Activated effector memory CD4-positive, alpha-beta T cell treated with anti-CD3 and anti-CD28 coated beads, Interleukin-2, amount 50 U/mL, for 16 hours (primary cell): ENCODE data around the gene SPATC1L.
"Not testable (repeated sequence)": the region's sequence is repeated elsewhere in the genome, so short reads cannot be mapped to it uniquely, and the experiment has no call there.

Source experiments
- DNase-seq: peaks from one replicate; pipeline ENCODE4 v3.0.0-alpha.2; 2020

The SPATC1L gene

DNA sequence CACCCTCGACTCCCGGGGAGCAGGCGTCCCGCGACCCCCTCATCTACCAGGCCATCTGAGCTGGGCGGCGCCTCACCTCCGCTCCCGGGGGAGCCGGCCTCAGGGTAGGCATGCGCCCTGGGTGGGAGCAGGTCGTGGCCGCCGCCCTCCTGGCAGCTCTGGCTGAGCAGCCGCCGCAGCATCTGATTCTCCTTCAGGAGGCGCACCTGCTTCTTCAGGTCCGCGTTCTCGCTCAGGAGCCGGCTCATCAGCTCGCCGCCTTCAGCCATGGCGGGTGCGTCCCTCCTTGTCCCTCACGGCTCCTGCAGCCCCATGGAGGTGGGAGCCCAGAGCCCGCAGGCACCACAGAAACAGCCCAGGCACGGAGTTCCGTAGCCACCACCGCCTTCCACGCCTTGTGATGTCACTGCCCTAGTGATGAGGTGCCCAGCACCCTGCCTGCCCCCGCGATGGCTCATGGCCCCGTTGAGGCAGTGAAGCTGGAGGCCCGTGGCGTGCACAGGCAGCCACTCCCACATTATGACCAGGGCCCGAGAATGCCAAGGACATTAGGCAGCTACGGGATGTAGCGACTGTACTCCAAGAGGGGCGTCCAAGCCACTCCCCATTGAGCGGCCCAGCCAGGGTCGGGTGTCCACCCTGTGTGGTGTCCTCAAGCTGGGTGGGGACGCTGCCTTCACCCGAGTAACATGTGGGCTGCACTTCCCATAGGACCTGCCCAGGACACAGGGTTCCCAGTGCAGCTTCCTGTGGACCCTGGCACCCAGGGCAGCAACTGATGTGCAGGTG is 1.5 kb downstream of the SPATC1L start:
- DNase-seq = peak; percentile 63

DNA sequence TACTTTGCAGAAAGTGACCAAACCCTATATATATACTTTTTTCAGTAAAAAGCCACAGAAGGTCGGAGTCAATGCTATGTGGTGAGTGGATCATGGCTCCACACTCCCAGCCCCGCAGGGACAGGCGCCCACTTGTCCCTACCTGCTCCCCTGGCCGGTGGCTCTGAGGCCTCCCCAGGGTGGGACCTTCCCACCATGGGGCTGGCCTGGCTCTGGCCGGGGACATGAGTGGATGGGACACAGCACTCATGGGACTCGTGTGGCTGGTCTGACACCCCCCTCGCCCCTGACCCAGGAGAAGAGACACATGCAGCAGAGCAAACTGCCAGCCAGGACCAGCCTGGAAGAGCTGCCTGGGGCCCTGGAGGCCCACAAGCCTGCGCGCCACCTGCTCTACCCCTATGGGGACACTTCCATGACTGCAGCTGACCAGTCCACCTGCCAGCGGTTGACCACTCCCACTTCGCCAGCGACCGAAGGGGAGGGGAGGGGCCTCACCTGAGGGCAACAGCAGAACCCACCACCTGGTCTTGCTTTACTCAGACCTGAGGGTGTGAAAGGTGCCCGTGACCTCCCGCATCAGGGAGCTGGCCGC is 2.2 kb downstream of the SPATC1L start:
- no peak for DNase-seq

DNA sequence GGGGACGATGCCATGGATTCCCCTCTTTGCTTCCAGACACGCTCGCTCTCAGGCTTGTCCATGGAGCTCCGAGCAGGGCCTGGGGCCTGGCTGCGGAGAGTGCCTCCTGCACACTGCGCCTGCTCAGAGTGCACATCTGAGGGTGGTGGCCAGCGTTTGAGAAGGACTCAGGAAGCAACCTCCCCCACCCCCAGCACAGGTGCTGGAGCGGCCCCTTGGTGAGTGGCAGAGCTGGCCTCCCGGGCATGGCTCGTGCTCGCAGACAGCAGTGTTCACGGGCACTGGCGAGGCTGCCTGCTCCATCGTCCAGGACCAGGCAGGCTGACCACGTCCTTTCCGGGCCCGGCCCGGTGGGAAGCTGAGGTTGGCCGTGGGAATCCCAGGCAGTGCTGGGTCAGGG is 2.8 kb downstream of the SPATC1L start:
- peak; percentile 60 for DNase-seq

DNA sequence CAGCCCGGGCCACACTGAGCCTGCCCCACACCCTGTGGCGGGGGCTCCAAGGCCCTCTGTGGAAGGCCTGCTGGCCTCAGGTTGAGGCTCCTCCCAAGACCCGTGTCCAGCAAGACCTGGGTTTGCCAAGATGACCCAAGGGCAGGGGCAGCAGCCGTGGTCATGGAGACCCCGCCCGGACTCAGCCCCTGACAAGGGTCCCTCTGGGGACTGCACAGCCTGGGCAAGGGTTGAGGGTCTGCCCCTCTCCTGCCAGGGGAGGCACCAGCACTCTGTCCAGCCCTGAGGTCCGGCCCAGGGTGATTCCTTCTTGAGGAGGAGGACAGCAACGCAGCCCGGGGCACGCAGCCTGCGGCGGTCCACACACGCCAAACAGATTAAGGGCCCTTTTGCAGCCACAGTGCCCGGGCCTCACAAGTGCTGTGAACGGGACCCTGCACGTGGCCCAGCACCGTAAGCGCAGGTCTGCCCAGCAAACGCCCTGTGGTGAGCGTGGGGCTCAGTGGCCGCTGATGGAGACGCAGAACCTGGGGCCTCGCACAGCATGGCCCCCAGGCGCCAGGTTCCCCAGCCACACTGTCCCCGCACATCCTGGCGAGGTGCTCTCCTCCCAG is 3.4 kb downstream of the SPATC1L start:
- peak; percentile 61 for DNase-seq

DNA sequence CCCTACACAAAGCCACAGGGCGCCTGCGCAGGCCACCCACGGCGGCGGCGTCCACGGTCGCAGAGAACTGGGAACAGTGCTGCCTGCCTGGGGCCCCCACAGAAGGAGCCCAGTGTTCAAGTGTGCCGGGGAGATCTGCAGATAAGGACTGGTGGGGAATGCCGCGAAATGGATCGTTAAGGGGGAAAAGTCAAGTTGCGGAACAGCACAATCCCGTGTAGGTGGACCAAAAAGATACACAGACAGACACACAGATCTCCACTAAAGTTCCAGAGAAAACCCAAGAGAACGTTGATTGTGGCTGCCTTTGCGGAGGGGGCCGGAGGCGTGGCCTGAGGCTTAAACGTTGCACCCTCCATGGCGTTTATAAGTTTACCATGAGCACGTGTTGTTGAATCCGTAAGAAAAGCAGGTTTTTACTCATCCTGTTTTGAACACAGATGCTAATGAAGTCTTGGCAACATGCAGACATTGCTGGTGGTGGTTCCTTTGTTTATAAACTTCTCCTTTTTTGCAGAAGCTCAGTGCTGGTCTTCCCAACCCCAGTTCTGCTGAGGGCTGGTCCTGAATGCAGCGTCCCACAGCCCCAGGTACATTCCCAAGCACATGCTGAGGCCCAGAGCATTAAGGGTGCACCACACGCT is 4.1 kb downstream of the SPATC1L start:
- no peak for DNase-seq

DNA sequence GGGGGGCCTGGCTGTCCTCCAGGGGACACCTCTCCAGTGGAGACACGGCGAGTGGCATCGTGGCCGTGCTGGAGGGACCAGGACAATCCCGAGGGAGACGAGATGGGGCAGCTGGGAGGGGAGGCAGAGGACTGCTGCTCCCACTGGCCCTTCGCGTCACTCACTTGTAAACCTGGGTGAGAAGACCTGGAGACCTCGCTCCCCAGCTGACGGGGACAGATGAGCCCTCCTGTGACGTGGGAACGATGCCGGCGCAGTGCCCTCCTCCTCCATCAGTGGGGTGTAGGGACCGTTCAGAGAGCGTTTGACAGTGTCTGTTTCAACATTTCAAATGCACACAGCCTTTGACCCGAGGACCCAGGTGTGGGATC is 4.6 kb downstream of the SPATC1L start:
- no peak for DNase-seq

DNA sequence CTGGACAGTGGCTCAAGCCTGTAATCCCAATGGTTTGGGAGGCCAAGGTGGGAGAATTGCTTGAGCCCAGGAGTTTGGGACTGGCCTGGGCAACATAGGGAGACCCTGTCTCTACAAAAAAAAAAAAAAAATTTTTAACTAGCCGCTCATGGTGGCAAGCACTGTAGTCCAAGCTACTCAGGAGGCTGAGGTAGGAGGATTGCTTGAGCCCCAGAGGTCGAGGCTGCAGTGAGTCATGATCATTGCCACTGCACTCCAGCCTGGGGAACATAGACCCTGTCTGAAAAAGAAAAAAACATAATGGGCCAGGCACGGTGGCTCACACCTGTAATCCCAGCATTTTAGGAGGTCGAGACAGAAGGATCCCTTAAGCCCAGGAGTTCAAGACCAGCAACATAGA is 5.3 kb downstream of the SPATC1L start:
- DNase-seq = no peak

DNA sequence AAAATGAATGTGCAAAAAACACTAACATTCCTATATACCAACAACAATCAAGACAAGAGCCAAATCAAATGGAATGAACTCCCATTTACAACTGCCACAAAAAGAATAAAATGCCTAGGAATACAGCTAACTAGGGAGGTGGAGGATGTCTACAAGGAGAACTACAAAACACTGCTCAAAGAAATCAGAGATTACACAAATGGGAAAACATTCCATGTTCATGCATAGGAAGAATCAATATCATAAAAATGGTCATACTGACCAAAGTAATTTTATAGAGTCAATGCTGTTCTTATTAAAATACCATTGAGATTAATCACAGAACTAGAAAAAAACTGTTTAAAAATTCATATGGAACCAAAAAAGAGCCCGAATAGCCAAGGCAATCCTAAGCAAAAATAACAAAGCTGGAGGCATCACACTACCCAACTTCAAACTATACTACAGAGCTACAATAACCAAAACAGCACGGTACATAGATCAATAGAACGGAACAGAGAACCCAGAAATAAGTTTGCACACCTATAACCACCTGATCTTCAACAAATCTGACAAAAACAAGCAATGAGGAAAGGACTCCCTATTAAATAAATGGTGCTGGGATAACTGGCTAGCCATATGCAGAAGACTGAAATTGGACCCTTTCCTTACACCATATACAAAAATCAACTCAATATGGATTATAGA is 7.7 kb downstream of the SPATC1L start:
- DNase-seq = not testable (repeated sequence)

DNA sequence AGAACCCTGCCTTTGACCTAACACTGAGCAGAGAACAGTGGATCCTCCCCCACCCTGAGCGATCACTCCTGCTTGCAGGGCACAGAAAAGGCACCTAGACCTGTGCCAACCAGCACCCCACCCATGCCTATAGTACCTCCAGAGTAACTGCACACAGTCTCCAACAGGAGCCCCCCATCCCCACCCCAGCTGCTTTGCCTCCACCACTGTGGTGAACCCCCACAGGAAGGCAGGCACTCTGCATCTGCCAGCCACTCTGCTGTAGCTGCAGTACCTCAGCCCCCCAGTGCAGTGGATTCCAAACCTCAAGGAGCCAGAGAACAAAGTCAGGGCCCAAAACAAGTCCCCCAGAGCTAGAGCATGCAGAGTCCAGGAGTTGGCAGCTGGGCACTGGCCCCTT is 10.7 kb downstream of the SPATC1L start:
- peak; percentile 50 for DNase-seq

DNA sequence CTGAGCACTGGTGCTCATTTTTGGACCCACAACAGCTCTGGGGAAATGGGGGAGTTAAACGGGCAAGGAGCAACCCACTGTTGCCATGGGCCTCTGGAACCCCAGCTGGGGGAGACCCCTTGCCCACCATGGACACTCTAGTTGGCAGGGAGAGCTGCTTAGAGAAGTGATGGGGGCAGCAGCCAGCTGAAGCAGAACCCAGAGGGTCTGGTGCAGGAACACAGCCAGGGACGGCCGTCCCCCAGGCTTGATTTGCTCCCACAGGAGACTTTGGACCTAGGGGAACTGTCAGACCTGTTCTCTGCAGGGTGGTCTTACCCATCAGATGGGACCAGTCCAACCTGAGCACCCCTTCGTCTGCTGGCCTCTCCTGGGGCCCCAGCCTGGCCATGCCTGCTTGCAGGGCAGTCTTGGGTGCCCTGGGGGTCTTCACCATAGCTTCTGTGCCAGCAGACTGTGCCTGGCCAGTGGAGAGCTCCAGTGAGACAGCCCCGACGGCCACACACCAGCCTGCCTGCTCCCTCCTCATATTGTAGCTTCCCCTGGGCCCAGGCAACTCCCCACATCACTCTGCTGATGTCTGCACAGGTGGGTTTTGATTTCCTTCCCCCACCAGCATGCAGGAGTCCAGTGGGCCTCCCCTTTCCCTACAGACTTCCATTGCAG is 11.3 kb downstream of the SPATC1L start:
- DNase-seq = no peak

DNA sequence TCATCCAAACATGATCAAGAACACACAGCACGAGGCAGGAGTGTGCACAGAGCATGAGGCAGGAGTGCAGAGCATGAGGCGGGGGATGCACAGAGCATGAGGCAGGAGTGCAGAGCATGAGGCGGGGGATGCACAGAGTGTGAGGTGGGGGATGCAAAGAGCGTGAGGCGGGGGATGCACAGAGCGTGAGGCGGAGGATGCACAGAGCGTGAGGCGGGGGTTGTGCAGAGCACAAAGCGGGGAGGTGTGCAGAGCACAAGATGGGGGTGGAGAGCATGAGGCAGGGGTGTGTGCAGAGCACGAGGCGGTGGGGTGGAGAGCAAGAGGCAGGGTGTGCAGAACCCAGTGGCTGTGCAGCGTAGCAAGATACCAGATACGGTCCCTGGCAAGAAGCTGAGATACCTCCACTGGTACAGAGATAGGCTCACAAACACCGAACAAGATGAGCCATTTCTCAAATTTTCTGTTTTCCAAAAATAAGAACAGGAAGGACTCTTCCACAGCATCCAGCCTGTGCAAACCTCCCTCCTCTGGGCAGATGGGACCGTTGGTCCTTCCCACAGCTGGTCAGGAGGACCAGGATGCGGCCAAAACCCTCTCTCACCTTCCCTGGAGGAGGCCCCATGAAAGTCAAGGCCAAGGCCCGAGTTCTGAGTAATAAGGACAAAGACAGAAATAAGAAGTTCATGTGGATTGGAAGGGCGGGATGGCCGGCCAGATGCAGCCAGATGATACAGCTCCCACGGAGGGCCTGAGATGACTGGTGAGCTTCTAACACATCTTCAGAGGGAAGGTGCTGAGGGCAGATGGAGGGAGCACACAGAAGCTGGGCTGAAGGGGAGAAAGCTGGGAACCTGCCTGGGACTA is 12.0 kb downstream of the SPATC1L start:
- DNase-seq = no peak

DNA sequence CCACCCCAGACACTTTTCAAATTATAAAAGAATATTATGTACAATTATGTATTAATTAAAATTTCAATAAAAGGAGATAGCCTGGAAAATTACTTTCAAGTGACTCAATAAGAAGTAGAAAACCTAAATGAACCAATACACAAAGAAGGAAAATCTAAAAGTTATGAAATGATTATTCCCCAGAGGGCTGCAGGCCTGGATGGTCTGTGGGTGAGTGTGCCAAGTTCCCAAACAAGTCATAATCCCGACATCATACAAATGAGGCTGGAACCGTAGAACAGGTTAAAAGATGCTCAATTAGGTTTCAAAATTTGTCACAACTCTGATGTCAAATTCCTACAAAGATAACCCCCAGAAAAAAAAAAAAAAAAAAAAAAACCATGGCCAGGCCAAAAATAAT is 12.7 kb downstream of the SPATC1L start:
- no peak for DNase-seq

DNA sequence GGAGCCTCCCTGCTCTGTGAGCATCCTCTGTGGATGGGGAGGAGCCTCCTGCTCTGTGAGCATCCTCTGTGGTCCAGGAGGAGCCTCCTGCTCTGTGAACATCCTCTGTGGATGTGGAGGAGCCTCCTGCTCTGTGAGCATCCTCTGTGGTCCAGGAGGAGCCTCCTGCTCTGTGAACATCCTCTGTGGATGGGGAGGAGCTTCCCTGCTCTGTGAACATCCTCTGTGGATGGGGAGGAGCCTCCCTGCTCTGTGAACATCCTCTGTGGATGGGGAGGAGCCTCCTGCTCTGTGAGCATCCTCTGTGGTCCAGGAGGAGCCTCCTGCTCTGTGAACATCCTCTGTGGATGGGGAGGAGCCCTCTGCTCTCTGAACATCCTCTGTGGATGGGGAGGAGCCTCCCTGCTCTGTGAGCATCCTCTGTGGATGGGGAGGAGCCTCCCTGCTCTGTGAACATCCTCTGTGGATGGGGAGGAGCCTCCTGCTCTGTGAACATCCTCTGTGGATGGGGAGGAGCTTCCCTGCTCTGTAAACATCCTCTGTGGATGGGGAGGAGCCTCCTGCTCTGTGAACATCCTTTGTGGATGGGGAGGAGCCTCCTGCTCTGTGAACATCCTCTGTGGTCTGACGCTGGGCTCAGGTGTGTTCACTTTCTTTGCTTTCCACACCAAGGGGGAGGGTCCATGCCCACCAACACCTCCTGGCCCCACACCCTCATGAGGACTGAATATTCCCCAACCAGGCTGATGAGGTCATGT is 13.6 kb downstream of the SPATC1L start:
- peak; percentile 69 for DNase-seq

DNA sequence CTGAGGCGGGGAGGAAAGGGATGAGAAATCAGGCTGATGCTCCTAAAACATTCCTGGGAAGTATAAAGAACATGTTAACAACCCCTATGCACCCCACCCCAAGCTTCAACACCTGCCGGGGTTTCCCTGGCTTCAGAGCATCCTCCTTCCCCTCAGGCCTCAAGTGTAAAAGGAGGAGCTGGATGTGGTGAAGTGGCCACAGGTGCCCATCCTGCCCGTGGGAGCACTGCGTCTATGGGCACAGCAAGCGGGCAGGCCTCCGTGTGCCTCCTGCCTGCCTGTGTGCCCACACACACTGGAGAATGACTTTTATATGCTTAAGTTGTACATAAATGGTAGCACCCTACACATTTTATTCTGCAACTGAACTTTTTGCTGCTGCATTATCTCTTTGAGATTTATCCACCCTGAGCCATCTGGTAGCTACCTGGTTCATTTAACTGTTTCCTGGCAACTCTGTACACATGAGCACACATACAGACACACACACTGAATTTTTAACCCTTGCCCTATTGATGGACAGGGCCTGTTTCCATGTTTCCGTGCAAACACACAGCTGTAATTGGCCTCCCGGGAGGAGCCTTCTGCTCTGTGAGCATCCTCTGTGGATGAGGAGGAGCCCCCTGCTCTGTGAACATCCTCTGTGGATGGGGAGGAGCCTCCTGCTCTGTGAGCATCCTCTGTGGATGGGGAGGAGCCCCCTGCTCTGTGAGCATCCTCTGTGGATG is 15.4 kb downstream of the SPATC1L start:
- no peak for DNase-seq

DNA sequence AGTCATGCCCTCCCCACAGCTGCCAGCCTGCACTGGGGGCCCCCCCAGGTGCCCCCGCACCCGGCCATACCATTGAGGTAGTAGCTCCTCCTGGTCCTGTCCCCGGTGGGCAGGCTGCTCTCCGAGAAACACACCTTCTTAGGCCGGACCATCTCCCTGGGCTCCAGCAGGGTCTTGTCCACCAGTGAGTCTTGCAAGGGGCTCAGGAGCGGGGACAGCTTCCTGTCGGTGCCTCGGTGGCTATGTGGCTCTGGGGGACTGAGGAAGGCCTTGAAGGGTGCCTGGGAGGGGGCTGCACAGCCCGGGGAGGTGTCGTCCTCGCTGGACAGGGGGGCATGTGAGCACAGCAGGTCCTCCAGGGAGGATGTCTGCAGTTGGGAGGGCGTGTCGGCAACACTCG is 16.0 kb downstream of the SPATC1L start:
- DNase-seq = peak; percentile 55

DNA sequence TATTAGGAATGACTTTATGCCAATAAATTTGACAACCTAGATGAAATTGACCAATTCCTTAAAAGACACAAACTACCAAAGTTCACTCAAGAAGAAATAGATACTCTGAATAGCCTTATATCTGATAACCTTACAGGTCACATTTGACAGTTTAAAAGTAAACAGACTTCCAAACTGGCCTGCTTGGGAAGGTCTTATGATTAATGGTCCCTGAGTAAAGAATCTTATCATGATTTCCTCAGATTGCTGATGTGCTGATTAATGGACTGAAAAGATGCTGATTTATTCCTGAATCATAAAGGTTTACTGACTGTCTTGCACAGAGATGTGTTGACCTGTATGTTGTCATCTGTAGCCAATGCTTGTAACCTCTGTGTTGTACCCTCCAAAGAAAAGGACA is 19.2 kb downstream of the SPATC1L start:
- no peak for DNase-seq

DNA sequence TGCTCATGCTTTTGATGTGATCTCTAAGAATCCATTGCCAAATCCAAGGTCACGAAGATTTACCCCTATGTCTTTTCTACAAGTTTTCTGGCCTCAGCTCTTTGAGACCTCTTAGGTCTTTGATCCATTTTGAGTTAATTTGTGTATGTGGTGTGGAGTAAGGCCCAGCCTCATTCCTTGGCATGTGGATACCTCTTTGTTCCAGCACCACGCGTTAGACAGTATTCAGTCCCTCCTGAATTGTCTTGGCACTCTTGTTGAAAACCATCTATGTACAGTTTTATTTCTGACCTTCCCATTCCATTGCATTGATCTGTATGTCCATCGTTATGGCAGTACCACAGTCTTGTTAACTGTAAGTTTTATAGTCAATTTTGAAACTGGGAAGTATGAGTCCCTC is 20.9 kb downstream of the SPATC1L start:
- no peak for DNase-seq

DNA sequence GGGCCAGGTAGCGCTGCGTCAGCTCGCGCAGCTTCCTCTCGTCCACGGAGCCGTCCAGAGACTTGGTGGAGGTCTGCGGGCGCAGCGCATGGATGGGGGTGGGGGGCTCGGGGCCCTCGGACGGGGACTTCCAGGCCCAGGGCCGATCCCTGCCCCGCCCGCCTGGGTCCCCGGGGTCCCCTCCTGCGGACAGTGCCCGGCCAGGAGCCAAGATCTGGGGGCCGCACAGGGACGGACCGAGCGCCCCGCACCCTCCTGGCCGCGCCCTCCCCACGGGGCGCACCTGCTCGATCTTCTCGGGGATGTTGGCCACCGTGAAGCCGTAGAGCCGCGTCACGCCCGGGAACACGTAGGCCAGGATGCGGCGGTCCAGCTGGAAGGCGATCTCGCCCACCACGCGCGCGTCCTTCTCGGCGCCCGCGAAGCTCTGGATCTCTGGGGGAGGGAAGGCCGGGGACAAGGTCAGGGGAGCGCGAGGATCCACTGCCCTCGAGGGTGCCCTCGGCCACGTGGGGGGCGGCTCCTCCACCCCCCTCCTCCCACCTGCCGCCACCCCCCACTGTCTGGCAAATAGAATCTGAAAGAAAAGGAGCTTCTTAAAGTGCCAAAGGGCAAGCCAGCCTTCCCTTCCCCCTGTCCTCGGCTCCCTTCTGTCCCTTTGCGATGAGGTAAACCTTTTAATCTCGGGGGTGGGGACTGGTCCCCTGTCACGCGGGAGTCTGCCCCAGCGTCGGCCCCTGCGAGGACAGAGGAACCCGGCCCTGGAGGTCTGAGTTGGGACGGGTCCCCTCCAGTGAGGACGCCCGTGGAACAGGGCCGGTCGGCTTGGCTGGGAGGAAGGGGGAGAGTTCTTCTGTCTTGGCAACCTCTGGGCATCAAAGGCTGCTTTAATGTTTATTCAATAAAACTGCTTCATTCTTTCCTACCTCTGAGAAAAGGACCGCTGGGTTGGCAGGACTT is 22.3 kb downstream of the SPATC1L start:
- peak; percentile 58 for DNase-seq
